Stimulated activated CD8-positive, alpha-beta memory T cell treated with anti-CD3 and anti-CD28 coated beads, Interleukin-2, amount 100 ng/mL, for 1 hour (primary cell): ENCODE data around the gene RANGRF.

ENCODE experiments used
- DNase-seq, 2 donors: peaks; one replicate each; pipeline ENCODE4 v3.0.0-alpha.2; 2020; ENCODE audit warnings: low read depth in 2 of 2

Gene RANGRF

DNA sequence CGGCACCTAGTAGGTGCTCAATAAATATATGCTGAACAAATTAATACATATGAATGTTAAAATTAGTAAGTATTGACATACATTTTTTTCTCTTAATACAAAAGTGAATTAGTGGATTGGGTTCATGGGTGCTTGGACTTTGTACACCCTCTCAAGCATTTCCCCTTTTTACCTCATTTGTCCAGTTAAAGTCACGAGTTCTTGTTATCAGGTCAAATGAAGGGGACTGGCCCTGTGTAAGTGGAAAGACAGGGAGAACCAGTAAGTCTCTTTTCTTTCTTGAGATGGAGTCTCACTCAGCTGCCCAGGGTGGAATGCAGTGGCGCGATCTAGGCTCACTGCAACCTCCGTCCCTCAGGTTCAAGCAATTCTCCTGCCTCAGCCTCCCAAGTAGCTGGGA is 13.7 kb upstream of the RANGRF start:
- no peak for DNase-seq

DNA sequence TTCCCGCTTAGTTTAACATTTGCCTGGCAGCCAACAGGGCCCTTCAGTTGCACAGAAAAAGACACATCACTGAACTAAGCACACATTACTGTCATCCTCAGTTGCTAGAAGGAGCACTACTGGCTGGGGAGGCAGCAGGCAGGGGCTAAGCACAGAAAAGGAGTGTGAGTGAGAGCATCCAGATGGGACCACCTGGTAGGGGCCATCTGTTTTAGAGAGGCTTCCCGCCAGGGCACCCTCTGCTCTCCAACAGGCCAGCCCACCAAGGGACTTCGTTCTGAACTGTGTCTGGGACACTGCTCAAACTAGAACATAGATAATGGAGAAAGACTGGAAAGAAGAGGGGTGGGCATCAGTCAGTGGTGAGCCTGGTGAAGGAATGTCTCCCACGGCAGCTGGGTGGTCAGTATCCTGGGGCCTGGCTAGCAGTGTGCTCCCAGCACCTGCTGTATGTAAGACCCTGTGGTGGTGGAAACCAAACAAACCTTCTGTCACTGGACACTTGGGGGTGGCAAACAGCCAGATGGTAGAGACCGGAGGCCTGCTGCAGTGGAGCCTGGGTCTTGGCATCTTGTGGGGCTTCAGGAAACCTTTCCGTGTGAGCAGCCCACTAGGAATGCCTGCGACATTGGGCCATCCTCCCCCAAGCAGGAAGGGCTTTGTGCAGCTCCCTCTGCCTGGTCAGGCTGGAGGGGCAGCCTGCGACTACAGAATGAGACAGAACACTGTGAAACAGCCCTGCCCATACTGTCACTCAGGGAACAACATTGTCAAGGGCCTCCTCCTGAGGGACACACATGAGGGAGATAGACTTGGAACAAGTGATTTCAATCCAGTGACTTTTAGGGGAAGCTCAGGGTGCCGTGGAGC is 12.8 kb upstream of the RANGRF start:
- DNase-seq, result no peak

DNA sequence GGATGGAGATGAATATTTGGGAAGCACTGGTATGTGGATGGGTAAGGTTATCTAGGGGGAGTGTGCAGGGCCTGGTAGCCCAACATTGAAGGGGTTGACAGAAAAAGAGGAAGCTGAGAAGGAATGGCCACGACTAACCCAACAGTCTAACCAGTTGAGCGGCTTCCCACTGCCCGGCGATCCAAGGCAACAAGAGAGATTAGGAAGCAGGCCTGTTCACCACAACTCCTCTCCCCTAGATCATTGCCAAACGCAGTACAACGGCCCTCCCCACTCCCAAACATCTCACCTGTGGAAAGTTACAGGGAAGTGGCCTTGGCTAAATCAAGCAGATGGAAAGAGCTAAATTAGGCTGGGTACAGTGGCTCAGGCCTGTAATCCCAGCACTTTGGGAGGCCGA is 11.2 kb upstream of the RANGRF start:
- no peak for DNase-seq

DNA sequence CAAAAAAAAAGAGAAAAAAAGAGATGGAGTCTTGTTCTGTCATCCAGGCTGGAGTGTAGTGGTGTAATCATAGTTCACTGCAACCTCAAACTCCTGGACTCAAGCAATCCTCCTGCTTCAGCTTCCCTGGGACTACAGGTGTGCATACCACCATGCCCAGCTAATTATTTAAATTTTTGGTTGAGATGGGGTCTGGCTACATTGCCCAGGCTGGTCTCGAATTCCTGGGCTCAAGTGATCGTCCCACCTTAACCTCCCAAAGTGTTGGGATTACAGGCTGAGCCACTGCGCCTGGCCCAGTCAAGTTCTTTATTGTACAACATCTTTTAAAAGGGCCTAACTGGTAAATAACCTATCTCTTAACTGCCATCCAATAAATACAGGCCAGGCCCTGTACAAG is 6.1 kb upstream of the RANGRF start:
- DNase-seq, result no peak

DNA sequence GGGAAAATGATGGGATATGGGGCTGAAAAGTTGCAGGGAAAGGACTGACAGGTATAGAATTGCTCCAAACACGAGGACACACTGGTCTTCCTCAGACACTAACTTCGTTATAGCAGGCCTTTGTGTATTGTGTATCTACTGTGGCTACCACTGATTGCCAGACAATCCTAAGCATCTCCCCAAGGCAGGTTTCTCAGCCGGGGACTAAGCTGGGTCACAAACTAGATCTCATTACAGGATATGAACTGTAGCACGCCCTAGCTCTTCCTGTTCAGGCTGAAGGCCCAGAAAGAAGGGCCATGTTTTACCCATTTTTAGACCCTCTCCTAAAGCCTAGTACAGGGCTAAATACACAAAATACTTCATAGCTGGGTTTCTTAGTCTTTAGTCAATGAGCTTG is 5.1 kb upstream of the RANGRF start:
- no peak for DNase-seq

DNA sequence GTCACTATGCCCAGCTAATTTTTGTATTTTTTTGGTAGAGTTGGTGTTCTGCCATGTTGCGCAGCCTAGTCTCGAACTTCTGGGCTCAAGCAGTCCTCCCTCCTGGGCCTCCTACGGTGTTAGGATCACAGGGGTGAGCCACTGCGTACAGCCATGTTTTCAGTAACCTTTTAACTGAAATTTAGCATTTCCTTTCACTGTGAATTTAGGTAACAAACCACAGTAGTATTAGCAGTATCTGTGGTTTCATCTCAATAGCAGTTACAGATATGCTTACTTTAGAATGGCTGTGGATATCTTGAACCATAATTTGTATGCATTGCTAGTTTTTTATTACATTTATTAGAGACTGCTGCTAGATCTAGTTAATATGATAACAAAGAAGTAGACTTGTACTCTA is 4.3 kb upstream of the RANGRF start:
- no peak for DNase-seq

DNA sequence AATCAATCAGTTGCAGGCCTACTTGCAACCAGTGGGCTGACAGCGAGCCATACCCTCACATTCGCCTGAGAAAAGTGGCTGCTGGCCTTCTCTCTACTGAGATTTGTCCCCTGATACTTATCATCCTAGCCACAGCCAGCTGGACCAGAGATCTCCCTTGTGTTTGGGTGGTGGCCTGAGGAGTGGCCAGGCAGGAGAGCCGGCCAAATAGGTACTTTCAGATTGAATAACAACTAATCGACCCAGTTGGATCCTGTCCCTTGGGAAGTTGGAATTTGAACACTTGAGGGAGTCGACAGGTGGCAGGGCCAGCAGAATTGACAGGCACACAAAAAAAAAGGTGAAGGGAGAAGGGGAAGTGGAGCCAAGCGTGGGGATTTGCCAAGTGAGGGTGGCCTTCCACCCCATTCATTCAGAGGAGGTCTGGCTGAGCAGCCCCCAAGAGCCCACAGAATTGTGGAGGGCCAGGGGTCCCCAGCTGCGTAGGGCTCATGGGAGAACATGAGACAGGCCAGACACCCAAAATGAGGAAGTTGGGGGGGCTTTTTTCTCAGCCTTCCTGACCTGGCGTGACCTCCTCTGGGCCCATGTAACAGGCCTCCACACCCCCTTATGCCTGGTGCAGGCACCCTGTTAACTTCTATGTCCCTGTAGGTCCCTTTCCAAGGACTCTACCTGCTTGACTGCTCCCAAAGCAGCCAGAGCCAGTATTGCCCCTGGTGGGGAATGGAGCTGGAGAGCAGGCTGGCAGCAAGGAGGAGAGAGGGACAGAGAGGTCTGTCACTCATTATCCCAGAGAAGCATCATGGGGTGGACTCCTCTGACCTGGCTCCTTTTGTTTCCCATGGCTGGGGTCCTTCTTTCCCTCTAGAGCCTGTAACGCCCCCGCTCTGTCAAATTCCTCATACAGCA is 2.9 kb upstream of the RANGRF start:
- DNase-seq, result no peak

DNA sequence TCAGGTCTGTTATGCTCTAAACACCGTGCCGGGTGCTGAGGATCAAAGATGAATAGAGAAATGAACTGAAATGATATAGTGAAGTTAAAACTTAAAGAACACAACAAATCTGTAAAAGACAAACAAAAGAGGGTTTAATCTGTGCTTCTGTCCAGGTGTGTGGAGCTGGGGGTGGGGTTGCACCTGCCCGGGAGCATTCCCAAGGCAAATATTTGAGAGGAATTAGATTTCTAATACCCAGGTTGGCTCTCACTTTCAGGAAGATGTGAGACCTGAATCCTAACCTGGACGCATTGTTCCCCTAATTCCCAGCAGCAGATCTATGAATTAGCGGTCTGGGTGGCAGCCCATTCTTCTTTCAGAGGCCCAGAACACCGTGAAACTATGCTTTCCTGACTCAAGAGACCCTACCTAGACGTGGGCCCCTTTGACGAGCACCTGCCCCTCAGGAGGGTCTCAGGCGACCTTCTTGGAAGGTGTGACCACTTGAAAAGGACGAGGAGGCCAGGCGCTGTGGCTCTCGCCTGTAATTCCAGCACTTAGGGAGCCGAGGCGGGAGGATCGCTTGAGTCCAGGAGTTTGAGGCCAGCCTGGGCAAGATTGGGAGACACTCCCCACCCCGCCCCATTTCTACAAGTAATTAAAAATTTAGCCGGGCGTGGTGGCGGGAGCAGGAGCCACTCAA is 677 bp upstream of the RANGRF start:
- no peak for DNase-seq

DNA sequence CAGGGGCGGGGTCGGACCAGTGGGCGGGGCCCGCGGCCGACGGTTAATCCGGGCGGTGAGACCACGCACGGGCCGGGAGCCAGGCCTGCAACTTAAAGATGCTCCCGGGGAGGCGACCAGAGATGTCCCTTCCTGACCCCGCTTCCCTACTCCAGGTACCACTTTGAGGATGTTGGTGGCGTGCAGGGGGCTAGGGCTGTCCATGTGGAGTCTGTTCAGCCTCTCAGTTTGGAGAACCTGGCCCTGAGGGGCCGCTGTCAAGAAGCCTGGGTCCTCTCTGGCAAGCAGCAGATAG is 580 bp downstream of the RANGRF start:
- DNase-seq, result peak; percentile 18 to 30

DNA sequence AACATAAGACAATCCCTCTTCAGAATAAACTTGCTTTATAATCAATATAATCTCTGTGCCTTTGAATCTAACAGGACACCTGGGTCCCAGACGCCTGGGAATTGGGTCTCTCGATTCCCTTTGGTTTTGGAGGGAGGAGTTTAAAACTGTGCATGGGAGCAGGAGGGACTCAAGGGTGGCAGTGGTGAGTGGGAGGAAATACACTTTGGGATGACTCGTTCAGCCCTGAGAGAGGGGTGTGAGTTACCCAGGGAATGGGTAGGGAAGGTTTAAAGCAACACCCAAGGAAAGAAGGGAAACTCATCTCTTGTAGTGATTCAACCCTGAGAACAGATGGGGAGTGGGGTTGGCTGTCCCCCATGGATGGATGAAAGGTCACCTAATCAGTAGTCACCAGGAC is 1.6 kb downstream of the RANGRF start:
- no peak for DNase-seq

DNA sequence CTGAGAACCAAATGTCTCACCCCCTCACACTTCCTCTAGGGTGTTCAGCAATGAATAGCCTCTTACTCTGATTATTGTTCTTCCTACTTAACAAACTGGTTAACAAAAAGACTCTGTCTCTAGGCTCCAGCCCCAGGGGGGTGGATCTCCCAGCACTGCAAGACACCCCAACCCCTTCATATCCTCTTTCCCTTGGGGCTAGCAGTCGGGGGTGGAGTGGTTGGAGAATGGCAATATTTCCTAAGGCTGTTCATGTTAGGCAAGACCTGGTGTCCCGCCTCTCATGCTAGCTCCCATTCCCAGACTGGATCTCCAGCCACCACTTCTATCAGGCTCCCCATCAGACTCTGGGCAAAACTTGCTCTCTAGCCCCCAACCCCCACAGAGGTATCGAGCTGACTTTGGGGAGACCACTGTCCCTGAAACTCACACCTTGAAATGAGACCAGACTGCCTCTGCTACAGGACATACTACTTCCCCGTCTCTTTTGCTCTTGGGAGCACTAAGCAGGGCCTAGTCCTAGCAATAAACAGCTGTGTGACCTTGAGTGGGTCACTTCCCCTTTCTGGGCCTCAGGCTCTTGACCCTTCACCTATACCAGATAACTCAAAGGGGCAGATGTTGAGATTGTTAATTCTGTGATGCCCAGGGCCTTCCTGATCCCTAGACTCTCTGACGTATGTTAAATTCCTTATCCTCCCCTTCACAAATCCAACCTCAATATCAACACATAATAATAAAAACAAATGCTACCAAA is 4.3 kb downstream of the RANGRF start:
- DNase-seq, result no peak

DNA sequence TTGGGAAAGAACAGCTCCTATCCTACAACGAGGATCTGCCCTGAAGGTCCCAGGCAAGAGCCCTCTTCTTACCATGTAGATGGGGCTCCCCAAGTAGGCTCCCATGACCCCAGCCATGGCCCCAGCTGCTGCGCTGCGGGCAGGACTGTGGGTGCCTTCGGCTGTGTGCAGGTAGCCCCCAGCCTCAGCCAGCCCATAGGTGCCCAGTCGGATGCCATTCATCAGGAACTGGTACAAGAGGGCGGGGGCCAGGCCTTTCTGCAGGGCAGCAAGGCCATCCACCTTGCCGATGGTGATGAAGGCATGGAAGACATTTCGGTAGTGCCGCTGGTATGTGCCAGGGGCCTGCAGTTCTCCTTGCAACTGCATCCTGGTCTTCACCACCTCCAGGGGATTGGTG is 5.9 kb downstream of the RANGRF start:
- DNase-seq, result no peak

DNA sequence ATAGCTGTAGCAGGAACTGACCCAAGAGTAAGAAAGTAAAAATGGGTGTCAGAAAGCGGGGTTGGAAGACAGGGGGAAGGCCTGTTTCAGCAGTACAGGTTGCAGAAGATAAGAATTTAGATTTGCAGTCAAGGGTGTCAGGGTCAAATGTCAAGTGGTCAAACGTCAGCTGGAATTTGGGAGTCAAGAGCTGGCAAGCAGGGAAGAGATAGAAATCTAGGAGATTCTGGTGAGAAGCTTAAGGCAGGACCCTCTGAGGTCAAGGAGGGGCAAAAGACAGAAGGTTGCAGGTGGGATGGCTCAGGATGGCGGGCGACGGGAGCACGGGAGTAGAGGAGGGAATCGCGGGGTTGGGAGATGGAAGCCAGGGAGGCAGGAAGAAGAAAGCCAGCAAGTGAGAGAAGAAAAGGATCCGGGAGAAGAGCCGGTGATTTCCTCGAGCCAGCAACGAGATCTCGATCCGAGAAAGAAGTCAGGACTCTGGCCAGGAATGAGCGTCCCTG is 6.4 kb downstream of the RANGRF start:
- DNase-seq, result no peak

DNA sequence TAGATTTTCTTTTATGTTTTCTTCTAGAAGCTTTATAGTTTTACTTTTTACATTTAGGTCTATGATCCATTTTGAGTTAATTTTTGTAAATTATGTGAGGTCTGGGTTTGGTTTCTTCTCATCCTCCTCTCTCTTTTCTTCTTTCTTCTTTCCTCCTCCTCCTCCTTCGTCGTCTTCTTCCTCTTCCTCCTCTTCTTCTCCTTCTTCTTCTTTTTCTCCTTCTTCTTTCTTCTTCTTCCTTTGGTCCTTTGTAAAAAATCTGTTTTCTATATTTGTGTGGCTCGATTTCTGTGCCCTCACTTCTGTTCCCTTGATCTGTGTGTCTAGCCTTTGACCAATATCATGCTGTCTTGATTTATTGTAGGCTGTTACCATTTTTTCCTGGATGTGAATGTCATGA is 11.8 kb downstream of the RANGRF start:
- no peak for DNase-seq

DNA sequence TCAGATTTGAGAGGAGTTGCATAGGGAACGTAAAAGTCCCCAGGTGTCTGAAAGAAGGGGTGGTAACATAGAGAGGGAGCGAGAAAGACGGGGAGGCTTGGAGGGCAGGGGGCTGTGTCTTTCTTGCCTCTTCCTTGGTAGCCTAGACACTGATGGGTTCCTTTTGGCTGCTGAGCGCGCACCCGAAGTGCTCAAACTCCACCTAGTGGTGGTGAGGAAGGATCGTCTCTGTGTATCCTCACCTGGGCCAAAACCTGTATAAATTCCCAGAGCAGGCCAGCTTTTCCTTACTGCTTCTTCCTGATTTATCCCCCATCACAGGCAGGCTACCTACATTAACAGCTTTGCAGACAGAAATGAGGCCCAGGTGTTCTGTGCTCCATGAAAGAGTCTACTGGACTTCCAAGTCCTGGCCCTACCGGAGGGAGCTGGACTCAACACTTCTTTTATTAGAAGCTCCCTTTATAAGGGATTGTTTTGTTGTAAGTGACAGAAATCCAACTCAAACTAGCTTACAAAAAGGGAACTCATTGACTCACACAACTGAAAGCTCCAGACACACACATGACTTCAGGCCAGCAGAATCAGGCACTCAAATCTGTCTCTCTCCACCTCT is 12.3 kb downstream of the RANGRF start:
- DNase-seq, result peak; percentile 23 to 39

DNA sequence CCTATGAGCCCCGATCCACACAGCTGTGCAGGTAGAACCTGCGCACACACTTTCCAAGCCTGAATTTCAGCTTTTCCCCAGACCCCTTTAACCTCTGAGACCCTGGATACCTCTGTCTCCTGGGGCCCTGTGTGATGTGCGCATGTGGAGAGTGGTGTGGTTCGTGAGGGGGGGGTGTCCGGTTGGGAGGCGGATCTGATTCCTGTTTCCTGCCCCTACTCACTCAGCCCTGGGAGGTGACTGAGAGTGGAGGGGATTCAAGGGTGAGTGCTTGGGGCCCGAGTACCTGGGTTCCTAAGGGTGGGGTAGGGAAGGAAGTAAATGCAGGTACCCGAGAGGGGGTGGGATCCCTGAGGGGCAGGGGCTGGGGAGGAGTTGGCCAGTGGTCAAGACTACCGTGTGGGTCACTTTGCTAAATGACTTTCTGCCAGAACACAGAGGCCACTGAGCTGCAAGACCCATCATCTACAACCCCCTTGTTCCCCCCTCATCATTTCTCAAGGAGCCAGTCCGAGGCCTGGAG is 22.2 kb downstream of the RANGRF start:
- DNase-seq, result no peak

DNA sequence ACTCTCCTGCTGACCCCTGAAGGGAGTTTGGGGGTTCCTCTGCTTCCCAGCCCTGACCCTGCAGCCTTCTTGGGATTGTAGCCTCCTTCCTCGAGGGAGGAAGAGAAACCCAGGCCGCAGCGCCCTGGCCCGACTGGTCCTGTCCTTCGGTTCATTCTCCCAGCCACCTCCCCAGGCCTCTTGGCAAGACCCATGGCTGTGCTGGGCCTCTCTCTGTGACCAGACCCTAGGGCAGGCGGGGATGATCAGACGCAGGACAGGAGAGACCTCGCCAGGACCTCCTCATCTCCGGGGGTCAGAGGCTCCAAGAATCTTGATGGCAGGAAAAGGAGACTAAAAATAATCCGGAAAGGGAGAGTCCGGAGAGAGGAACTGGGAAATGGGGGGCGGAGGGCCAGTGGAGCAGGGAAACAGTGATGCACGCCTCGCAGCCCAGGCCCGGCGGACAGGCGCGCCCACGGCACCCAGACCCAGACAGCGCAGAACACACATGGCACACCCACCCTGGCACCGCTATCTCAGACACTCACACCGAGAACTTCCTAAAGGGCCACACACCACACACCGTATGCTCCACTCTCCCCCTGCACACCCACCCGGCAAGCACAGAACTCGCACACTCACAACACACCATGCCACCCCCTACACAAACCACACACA is 22.8 kb downstream of the RANGRF start:
- DNase-seq, result no peak

DNA sequence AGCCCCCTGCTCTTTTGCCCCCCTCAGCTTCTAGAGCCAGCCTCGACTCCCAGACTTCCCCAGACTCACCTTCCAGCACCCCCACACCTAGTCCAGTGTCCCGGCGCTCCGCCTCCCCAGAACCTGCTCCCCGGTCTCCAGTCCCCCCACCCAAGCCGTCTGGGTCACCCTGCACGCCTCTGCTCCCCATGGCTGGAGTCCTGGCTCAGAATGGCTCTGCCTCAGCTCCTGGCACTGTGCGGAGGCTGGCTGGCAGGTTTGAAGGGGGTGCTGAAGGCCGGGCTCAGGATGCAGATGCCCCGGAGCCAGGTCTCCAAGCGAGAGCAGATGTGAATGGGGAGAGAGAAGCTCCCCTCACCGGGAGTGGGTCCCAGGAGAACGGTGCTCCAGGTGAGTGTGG is 23.8 kb downstream of the RANGRF start:
- no peak for DNase-seq

DNA sequence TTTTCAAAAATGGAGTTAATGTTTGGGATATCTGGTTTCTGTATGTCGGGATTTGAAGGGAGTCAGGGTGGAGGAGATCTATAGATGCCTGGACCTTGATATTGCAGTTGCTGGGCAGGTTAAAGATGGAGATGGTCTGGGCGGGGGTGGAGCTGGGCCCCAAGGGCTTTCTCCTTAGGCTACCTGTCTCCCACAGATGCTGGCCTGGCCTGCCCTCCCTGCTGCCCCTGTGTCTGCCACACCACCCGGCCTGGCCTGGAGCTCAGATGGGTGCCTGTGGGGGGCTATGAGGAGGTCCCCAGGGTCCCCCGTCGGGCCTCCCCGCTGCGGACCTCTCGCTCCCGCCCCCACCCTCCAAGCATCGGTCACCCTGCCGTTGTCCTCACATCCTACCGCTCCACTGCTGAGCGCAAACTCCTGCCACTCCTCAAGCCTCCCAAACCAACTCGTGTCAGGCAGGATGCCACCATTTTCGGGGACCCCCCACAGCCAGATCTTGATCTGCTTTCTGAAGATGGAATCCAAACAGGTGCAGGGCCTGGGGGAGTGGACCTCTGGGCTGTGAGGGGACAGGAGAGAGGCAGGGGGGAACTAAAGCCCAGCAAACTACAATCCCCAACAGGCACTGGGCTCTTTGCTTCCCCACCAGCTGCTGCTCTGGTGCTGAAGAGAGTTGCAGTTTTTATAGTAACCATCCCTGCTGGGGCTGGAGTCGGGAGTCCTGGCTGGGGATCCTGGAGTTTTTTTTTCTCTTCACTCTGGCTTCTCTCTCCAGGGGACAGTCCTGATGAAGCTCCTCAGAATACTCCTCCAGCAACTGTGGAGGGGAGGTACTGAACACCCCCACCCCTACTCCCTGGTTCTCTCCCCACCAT is 24.5 kb downstream of the RANGRF start:
- no peak for DNase-seq
